Measurements from ENCODE around the gene DHX29.

Gene DHX29

GRCh38 chr5:55338092-55338613 is 30.7 kb upstream of the DHX29 start:
- Histone ChIP-seq H3K9me3 (ENCODE audit: control insufficient read depth, low read length) (no peaks in the 10 kb centered on the region), H3K36me3 (ENCODE audit: control insufficient read depth, insufficient read depth, low read length) (no peaks in the 10 kb centered on the region), H3K79me2 (peaks cover 6% of the 10 kb centered on the region), H3K27ac (no peak overlapping the region), H3K4me1 (no peaks in the 10 kb centered on the region), H3K4me3 (ENCODE audit: low read depth, low read length) (no peak overlapping the region), H2AFZ (no peak overlapping the region), H3K27me3 (ENCODE audit: control insufficient read depth, insufficient read depth, low read length) (no peaks in the 10 kb centered on the region), H3K4me2 (ENCODE audit: low read length) (no peak overlapping the region), H3K9ac (no peak overlapping the region)
- TF ChIP-seq CTCF (IDR thresholded peaks at IDR 0.05) = no peak

GRCh38 chr5:55333811-55334210 is 26.3 kb upstream of the DHX29 start:
- Histone ChIP-seq H3K4me3 (ENCODE audit: low read depth, low read length) (no peak overlapping the region), H3K79me2 (peaks cover 4% of the 10 kb centered on the region), H3K36me3 (ENCODE audit: control insufficient read depth, insufficient read depth, low read length) (no peaks in the 10 kb centered on the region), H3K27ac (no peak overlapping the region), H3K9ac (no peak overlapping the region), H3K27me3 (ENCODE audit: control insufficient read depth, insufficient read depth, low read length) (no peaks in the 10 kb centered on the region), H3K4me1 (no peaks in the 10 kb centered on the region), H3K9me3 (ENCODE audit: control insufficient read depth, low read length) (no peaks in the 10 kb centered on the region), H3K4me2 (ENCODE audit: low read length) (no peak overlapping the region), H2AFZ (no peak overlapping the region)
- TF ChIP-seq CTCF (IDR thresholded peaks at IDR 0.05) = no peak

- Histone ChIP-seq H3K9ac (no peak overlapping the region), H3K79me2 (peaks cover 3% of the 10 kb centered on the region)
Measured at GRCh38 chr5:55333017-55333416, 25.5 kb upstream of the DHX29 start.

GRCh38 chr5:55331321-55331720 is 23.8 kb upstream of the DHX29 start:
- Histone ChIP-seq H3K27me3 (ENCODE audit: control insufficient read depth, insufficient read depth, low read length) (no peaks in the 10 kb centered on the region), H3K79me2 (peaks cover 3% of the 10 kb centered on the region), H3K4me3 (ENCODE audit: low read depth, low read length) (no peak overlapping the region), H3K36me3 (ENCODE audit: control insufficient read depth, insufficient read depth, low read length) (no peaks in the 10 kb centered on the region), H3K27ac (no peak overlapping the region), H3K9me3 (ENCODE audit: control insufficient read depth, low read length) (no peaks in the 10 kb centered on the region), H2AFZ (no peak overlapping the region), H3K4me1 (no peaks in the 10 kb centered on the region), H3K4me2 (ENCODE audit: low read length) (no peak overlapping the region), H3K9ac (no peak overlapping the region)
- no peak for TF ChIP-seq CTCF (IDR thresholded peaks at IDR 0.05)

More at GRCh38 chr5:55333017-55333416, 25.5 kb upstream of the DHX29 start:
- H3K4me2 ChIP-seq (ENCODE audit: low read length) = no peak overlapping the region
- no peak overlapping the region for H3K27ac ChIP-seq
- H3K9me3 ChIP-seq (ENCODE audit: control insufficient read depth, low read length) = no peaks in the 10 kb centered on the region
- H3K27me3 ChIP-seq (ENCODE audit: control insufficient read depth, insufficient read depth, low read length) = no peaks in the 10 kb centered on the region
- H3K4me3 ChIP-seq (ENCODE audit: low read depth, low read length) = no peak overlapping the region
- no peaks in the 10 kb centered on the region for H3K4me1 ChIP-seq
- TF ChIP-seq CTCF (IDR thresholded peaks at IDR 0.05) = no peak
- no peak overlapping the region for H2AFZ ChIP-seq
- no peaks in the 10 kb centered on the region for H3K36me3 ChIP-seq (ENCODE audit: control insufficient read depth, insufficient read depth, low read length)

- Histone ChIP-seq H2AFZ (no peak overlapping the region), H3K27me3 (ENCODE audit: control insufficient read depth, insufficient read depth, low read length) (no peaks in the 10 kb centered on the region), H3K4me1 (peaks cover 5% of the 10 kb centered on the region), H3K9me3 (ENCODE audit: control insufficient read depth, low read length) (no peaks in the 10 kb centered on the region), H3K79me2 (no peaks in the 10 kb centered on the region), H3K4me2 (ENCODE audit: low read length) (no peak overlapping the region), H3K4me3 (ENCODE audit: low read depth, low read length) (no peak overlapping the region), H3K27ac (no peak overlapping the region), H3K36me3 (ENCODE audit: control insufficient read depth, insufficient read depth, low read length) (no peaks in the 10 kb centered on the region), H3K9ac (no peak overlapping the region)
- TF ChIP-seq CTCF (IDR thresholded peaks at IDR 0.05) = no peak
Measured at GRCh38 chr5:55327281-55327680, 19.8 kb upstream of the DHX29 start.

Data from parathyroid adenoma (tissue), 2 donors.